CD4-positive, alpha-beta T cell treated with Interleukin-21 for 1 hour (primary cell): ENCODE data around the gene ITPR2.
"Not testable (repeated sequence)": the region's sequence is repeated elsewhere in the genome, so short reads cannot be mapped to it uniquely, and the experiment has no call there.

Experiments
- DNase-seq: peaks from one replicate; pipeline ENCODE4 v3.0.0-alpha.2; 2020

The ITPR2 gene

GRCh38 chr12:26614011-26614616 lies 218.9 kb downstream of the ITPR2 start:
- DNase-seq = no peak

DNA sequence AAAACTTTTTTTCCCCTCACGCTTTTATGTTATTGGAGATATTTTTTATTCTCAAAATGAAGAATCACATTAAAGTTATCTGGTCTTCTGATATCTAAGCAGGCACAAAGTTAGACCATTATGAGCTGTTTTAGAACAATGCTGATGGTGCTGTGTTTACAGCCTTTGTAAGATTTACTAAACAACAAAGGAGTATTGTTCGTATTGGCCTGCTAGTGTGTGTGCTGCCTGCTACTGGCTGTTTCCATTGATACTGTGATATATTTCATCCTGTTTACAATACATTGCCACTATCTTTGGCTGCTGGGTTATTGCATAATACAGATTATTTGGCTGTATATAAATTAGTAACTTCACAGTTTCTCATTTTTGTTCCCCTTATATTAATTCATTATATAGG lies 220.8 kb downstream of the ITPR2 start:
- no peak for DNase-seq

DNA sequence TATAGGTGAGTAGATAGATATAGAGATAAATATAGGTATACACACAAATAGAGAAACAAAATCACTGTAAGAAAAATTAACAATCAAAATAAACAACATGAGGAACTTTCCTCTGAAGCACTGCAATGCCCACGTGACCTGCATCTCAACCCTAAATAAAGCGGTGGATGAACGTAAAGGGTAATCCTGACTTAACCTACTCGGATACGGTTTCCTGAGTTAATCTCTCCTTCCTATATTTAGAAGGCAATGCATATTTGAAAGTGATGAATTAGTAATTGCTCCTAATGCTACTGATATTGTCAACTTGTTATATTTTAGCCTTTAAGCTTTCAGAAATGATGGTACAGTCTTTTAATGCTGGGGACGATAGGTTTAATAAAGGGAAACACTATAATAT lies 221.4 kb downstream of the ITPR2 start:
- no peak for DNase-seq

DNA sequence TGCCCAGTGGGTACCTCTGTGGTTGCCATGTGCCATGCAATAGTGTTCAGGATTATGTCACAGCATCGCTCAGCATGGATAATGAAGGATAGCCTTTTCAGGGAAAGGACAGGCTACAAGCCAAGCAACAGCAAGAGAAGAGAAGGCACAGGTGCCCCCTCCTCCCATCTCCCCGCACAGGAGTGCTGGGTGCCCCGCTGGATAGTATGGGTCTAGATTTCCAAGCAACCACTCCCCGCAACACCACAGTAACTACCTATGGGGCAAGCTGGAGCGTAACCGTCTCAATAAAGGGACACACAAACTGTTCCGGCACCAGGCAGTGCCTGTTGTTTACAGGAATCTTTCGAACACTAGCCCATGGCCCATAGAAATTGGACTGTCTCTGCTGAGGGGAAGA lies 222.2 kb downstream of the ITPR2 start:
- DNase-seq = no peak

DNA sequence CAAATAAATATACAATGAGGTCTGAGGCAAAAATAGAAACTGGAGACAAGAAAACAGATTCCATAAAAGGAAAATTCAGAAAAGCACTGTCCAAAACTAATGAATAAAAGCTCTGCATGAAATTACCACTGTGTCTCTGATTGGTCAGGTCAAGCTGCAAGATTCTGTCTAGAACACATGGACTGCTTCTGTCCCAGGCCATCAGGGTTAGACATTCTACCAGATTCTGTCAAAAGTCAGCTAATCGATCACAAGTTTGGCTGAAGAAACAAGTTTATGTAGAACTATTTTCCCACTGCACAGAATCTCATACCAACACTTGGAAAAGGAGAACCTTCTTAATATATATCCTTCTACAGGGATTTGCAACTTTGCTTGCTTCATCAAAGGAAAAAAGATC lies 223.0 kb downstream of the ITPR2 start:
- DNase-seq = no peak

- DNase-seq = no peak
These were observed 224.3 kb downstream of the ITPR2 start for GRCh38 chr12:26608706-26609105.

GRCh38 chr12:26608273-26608672 lies 224.7 kb downstream of the ITPR2 start:
- no peak for DNase-seq

- DNase-seq = no peak
These were observed 226.1 kb downstream of the ITPR2 start for GRCh38 chr12:26606911-26607310.

GRCh38 chr12:26604813-26605212 lies 228.2 kb downstream of the ITPR2 start:
- not testable (repeated sequence) for DNase-seq

DNA sequence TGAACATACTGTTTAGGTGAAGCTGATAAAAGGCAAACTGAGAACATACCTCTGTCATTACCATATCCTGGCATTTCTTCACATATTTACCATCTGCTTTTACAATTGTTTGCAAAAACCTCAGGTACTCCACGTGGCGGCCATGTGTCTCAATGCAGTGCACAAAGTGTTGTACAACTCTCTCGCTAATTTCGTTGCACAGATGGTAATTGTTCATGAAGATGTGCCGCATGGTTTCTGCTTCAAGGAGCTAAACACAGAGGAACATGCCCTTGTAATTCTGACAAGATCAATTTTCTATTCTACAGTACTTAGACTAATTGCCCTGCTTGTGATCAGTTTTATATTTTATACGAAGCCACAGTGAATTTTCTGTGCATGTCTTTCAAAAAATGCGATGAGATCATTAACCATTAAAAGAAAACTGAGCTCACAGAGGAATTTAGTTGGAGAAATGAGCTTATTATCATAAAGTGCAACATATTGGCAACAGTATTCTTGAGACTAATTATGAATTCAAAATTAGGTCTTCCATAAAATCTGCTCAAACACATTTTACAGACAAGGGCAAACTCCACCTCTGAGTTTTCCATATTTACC lies 233.8 kb downstream of the ITPR2 start:
- DNase-seq = no peak

DNA sequence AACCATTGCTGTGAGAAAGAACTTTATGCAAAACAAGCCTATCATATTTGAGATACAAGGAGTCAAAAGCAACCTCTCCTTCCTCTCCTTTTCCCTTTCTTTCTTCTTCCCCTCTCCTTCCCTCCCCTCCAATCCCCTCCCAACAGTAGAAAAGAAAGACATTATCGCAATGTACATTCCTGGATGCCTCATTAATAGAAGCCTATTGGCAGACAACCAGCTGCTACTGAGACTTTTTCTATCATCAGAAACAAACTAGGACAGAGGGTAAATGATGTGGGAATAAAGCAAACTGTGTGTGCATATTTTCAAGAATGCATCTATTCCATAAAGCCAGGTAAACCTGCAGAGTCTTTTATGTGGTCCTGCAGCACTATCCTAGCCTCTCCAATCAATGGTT lies 237.2 kb downstream of the ITPR2 start:
- no peak for DNase-seq

DNA sequence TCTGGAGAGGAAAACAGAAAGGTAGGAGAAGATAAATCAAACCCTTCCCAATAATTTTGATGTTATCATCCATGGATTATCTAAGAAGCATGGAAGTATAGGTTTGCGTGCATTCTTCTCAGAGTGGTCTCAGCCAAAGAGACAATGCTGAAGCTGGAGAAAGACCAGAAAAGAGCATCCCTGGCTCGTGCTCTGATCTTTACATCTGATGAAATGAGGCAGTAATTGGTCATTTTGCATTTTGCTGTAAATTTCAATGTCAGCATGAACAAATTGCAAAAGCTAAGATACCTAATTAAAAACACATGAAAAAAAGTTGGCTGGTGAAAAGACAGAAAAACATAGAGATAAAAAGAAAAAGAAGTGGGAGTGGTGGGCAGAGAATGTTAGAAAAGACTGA lies 252.4 kb downstream of the ITPR2 start:
- DNase-seq = no peak

GRCh38 chr12:26576266-26576665 lies 256.7 kb downstream of the ITPR2 start:
- DNase-seq = no peak

- DNase-seq = no peak
These were observed 259.6 kb downstream of the ITPR2 start for GRCh38 chr12:26573225-26573909.

GRCh38 chr12:26572137-26572536 lies 260.9 kb downstream of the ITPR2 start:
- no peak for DNase-seq

DNA sequence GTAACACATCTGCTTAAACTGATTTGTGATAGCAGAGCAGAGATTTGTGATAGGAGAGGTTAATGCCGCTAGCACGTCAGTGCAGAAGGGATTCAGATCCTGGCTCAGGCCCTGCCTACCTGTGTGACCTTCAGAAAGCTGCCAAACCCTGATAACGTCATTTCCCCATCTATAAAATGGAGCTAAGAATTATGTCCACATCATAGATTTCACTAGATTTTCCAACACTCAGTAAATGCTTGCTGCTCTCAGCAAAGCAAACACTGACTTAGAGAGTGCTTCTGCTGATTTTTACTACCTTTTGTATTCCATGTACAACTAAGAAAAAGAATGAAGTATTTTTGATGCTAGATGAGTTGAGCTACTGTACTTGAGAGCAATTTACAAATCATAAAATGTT lies 261.4 kb downstream of the ITPR2 start:
- DNase-seq = no peak

- DNase-seq = no peak
These were observed 265.9 kb downstream of the ITPR2 start for GRCh38 chr12:26567126-26567525.

DNA sequence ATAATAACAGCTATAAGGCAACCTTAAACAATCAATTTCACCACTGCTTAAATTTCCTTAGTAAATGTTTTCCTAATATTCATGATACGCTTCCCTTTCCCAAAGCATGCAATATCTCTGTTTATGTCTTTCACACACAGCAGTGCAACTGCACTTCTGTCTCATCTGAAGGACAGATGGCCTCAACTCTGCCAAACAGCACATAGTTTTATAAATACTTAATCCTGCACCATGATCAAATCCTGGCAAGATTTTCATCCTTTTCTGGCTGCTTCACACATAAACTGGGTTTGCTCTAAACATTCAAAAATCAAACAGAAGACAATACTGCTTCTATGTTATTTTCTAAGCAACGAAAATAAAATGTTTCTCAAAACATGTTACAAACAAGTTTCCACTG lies 266.3 kb downstream of the ITPR2 start:
- DNase-seq = no peak

GRCh38 chr12:26566186-26566585 lies 266.8 kb downstream of the ITPR2 start:
- DNase-seq = no peak

- DNase-seq = no peak
These were observed 268.6 kb downstream of the ITPR2 start for GRCh38 chr12:26564391-26564790.

DNA sequence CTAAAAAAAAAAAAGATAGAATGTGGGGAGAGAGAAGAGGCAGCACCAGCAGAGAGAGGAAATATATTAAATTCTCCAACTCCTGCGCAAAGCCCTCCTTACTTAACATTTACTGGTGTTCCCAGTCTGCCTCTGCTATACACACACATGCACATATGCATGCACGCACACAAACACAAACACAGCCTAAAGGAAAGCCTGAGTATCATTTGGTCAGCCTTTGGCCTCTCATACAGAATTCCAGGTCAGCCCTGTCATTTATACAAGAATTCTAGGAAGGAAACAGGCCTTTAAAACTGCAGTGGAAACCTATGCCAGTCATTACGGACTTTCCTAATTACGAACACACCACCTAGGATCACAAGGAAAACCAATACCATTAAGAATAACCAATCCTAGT lies 269.4 kb downstream of the ITPR2 start:
- no peak for DNase-seq

DNA sequence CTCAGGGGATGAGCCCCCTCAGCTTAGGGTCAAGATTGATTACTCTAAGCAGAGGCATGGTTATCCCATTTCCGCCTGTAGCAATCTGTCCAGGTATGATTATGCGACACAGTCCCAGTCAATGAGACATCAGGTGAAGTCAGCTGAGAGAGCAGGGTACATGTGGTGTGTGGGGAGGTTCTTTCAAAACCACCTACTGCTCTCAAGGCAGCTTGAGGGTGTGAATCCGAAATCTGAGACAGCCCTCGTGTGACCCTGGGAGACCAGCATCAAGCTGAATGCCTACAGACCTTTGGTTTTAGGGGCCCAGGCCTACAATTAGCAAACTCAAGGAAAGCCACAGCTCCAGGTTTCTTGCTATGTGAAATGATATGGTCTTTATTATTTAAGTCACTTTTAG lies 275.7 kb downstream of the ITPR2 start:
- no peak for DNase-seq

GRCh38 chr12:26556916-26557315 lies 276.1 kb downstream of the ITPR2 start:
- DNase-seq = no peak

GRCh38 chr12:26555139-26555538 lies 277.9 kb downstream of the ITPR2 start:
- DNase-seq = no peak

GRCh38 chr12:26554332-26554731 lies 278.7 kb downstream of the ITPR2 start:
- DNase-seq = no peak
